ENCODE data around the gene SREBF1. TPM values are rescaled to one million over a fixed set of nuclear protein-coding genes. Genes with fewer than 3 reads are reported as not detected.

SREBF1 gene
- total RNA-seq, 1 donor from 2014 or later: 85.0 TPM

DNA sequence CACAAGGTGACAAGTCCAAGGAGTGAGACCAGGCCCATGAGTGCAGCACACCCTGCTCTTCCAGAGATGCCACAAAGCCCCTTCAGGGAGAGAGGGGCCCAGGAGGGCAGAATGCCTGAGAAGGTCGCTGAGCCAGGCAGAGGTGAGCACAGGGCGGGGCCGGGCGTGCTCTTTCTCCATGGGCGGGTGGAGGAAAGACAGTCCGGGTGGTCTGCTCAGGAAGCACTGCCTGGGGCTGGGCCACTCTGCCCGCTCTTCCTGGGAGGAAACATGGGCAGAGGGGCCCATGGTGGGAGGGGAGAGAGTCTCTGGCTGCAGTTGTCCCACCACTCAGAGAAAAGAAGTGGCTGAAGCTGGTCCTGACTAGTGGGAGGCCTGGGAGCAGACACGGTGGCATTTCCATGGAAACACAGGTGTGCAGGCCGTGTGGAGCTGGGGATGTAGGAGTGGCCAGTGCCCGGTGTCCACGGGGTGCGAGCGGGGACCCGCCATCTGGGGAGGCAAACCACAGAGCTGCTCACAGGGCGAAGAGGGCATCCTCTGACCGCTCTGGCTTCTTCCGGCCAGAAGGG lies 10.4 kb upstream of the SREBF1 start:
- TF ChIP-seq, protein P1, sequence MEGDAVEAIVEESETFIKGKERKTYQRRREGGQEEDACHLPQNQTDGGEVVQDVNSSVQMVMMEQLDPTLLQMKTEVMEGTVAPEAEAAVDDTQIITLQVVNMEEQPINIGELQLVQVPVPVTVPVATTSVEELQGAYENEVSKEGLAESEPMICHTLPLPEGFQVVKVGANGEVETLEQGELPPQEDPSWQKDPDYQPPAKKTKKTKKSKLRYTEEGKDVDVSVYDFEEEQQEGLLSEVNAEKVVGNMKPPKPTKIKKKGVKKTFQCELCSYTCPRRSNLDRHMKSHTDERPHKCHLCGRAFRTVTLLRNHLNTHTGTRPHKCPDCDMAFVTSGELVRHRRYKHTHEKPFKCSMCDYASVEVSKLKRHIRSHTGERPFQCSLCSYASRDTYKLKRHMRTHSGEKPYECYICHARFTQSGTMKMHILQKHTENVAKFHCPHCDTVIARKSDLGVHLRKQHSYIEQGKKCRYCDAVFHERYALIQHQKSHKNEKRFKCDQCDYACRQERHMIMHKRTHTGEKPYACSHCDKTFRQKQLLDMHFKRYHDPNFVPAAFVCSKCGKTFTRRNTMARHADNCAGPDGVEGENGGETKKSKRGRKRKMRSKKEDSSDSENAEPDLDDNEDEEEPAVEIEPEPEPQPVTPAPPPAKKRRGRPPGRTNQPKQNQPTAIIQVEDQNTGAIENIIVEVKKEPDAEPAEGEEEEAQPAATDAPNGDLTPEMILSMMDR (IDR thresholded peaks at IDR 0.05; ENCODE audit: unreplicated experiment): no peak
- no peaks in the 10 kb centered on the region for H3K27me3 Mint-ChIP-seq
- no peak overlapping the region for H3K27ac Mint-ChIP-seq
- DNase-seq (ENCODE audit: low spot score, unreplicated experiment): no peak
- no peak overlapping the region for H3K4me3 Mint-ChIP-seq (ENCODE audit: low read depth)
- H3K36me3 Mint-ChIP-seq (ENCODE audit: insufficient read depth): no peaks in the 10 kb centered on the region
- H3K4me1 Mint-ChIP-seq (ENCODE audit: low read depth): peaks cover 7% of the 10 kb centered on the region
- H3K9me3 Mint-ChIP-seq (ENCODE audit: low read depth): no peaks in the 10 kb centered on the region

- H3K36me3 Mint-ChIP-seq (ENCODE audit: insufficient read depth): no peaks in the 10 kb centered on the region
- H3K9me3 Mint-ChIP-seq (ENCODE audit: low read depth): no peaks in the 10 kb centered on the region
- no peak for DNase-seq (ENCODE audit: low spot score, unreplicated experiment)
- TF ChIP-seq, protein P1 (IDR thresholded peaks at IDR 0.05; ENCODE audit: unreplicated experiment): no peak
- no peak overlapping the region for H3K4me3 Mint-ChIP-seq (ENCODE audit: low read depth)
- no peaks in the 10 kb centered on the region for H3K27me3 Mint-ChIP-seq
- peaks cover 7% of the 10 kb centered on the region for H3K4me1 Mint-ChIP-seq (ENCODE audit: low read depth)
- H3K27ac Mint-ChIP-seq: no peak overlapping the region
These were observed 9.9 kb upstream of the SREBF1 start for GRCh38 chr17:17846645-17847044.

DNA sequence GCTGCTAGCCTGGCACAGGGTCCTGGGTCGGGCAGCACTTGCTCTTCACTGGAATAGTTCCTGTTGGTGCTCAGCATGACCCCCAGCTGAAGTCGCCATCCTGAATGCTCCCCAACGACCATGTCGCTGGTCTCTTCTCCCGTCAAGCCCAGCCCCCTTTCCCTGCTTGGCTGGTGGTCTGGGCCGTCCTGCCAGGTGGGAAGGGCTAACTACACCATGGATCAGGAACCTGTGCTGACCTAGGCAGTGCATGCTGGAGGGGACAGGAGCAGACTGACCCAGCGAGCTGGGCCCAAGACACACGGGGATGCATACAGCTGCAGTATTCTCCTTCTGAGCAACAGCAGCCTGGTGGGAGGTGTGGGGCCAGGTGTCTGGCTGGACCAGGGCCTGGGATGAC lies 9.2 kb upstream of the SREBF1 start:
- H3K4me3 Mint-ChIP-seq (ENCODE audit: low read depth): no peak overlapping the region
- DNase-seq (ENCODE audit: low spot score, unreplicated experiment): no peak
- no peak overlapping the region for H3K27ac Mint-ChIP-seq
- TF ChIP-seq, protein P1 (IDR thresholded peaks at IDR 0.05; ENCODE audit: unreplicated experiment): no peak
- H3K36me3 Mint-ChIP-seq (ENCODE audit: insufficient read depth): no peaks in the 10 kb centered on the region
- no peaks in the 10 kb centered on the region for H3K27me3 Mint-ChIP-seq
- peaks cover 10% of the 10 kb centered on the region for H3K4me1 Mint-ChIP-seq (ENCODE audit: low read depth)
- no peaks in the 10 kb centered on the region for H3K9me3 Mint-ChIP-seq (ENCODE audit: low read depth)

DNA sequence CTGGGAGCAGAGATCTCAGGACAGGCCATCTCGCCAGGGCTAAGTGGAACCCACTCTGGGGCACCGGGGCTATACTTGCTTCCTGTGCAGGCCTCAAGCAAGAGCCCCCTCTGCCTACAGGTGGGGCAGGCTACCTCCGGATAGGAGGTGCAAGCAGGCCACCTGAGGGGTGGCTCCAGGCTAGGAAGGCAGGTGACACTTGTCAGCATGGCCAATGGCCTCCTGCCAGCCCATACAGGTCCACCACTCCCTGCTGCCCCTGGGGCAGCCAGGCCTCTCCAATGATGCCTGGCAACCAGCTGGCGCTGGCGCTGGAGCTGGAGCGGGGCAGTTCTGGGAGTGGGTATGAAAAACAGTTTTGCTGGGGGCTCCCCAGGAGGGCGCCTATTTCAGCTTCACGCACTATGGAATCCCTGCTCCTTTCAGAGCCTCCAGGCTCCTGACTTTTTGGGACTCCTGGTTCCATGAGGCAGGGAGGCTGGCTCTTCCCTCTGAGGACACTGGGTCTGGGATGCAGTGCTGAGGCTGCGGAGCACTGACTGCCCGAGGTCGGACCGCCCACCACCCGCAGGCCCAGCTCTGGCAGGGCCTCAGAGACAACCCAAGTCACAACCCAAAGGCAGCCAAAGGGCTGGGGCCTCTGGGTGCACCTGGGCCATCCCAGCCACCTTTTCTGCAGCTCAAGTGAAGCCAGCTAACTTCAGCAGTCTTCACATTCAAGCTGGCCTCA lies 8.4 kb upstream of the SREBF1 start:
- Mint-ChIP-seq H3K27ac (no peak overlapping the region), H3K9me3 (ENCODE audit: low read depth) (no peaks in the 10 kb centered on the region), H3K27me3 (no peaks in the 10 kb centered on the region), H3K4me1 (ENCODE audit: low read depth) (peaks cover 10% of the 10 kb centered on the region), H3K4me3 (ENCODE audit: low read depth) (no peak overlapping the region), H3K36me3 (ENCODE audit: insufficient read depth) (no peaks in the 10 kb centered on the region)
- DNase-seq (ENCODE audit: low spot score, unreplicated experiment): no peak
- TF ChIP-seq, protein P1 (IDR thresholded peaks at IDR 0.05; ENCODE audit: unreplicated experiment): no peak

DNA sequence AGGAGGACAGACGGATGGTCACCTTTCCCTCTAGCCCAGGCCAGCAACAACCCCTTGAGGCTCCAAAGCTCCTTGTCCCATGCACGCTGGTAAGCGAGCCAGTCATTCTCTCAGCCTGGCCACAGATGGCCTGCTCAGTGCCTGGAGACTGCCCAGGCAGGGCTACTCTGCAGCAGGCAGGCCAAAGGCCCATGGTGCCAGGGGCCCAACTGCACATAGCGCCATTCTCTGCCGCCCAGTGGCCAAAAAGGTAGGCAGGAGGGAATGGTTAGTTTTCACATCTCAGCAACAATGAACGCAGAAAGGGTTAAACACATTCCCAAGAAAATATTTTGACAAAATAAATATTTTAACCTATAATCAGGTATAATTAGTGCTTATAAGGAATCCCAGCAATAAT lies 7.7 kb upstream of the SREBF1 start:
- Mint-ChIP-seq H3K27ac (no peak overlapping the region), H3K36me3 (ENCODE audit: insufficient read depth) (no peaks in the 10 kb centered on the region), H3K4me3 (ENCODE audit: low read depth) (no peak overlapping the region)

More for the DNA sequence above, 7.7 kb upstream of the SREBF1 start:
- DNase-seq (ENCODE audit: low spot score, unreplicated experiment): no peak
- TF ChIP-seq, protein P1 (IDR thresholded peaks at IDR 0.05; ENCODE audit: unreplicated experiment): no peak
- Mint-ChIP-seq H3K9me3 (ENCODE audit: low read depth) (no peaks in the 10 kb centered on the region), H3K27me3 (no peaks in the 10 kb centered on the region), H3K4me1 (ENCODE audit: low read depth) (peaks cover 10% of the 10 kb centered on the region)
